Stomach (tissue), 9 donors: ENCODE measurements around the gene SFI1. TPM values are rescaled to one million over a fixed set of nuclear protein-coding genes. Genes with fewer than 3 reads are reported as not detected.

Experiments used
- DNase-seq, 2 donors: peaks; one replicate each; pipeline versions ENCODE4 v3.0.0 to v3.0.0-alpha.2; 2013 to 2019
- H3K27ac ChIP-seq, 5 donors: fragments of 200-600 bp in 4 of 5; sonication (generic) in 4 of 5; one replicate each; pipeline ENCODE4 v1.5.1; 2013 to 2019; ENCODE audit warnings: mild to moderate bottlenecking in 1 of 5, moderate library complexity in 1 of 5
- H3K27me3 ChIP-seq, 3 donors: fragments of 200-600 bp; sonication (generic); one replicate each; pipeline ENCODE4 v1.5.1; 2017 to 2019; ENCODE audit warnings: mixed run types in 1 of 3
- H3K36me3 ChIP-seq, 4 donors: fragments of 200-600 bp; sonication (generic); 1 replicate in 3 of 4; 2 replicates in 1 of 4; pipeline ENCODE4 v1.5.1; 2016 to 2019
- H3K4me1 ChIP-seq, 4 donors: fragments of 200-600 bp; sonication (generic); one replicate each; pipeline ENCODE4 v1.5.1; 2016 to 2019
- H3K4me3 ChIP-seq, 4 donors: fragments of 200-600 bp; sonication (generic) in 3 of 4; one replicate each; pipeline ENCODE4 v1.5.1; 2016 to 2019; ENCODE audit warnings: mild to moderate bottlenecking in 1 of 4
- H3K9me3 ChIP-seq, 4 donors: fragments of 200-600 bp; sonication (generic); one replicate each; pipeline ENCODE4 v1.5.1; 2016 to 2019
- CTCF ChIP-seq, 7 experiments: fragments of 450-650 bp in 4 of 7; fragments of 200-600 bp in 3 of 7; sonication (generic) in 3 of 7; IDR thresholded peaks; one replicate each; pipeline ENCODE4 v1.5.1; 2016 to 2019; ENCODE audit warnings: antibody characterized with exemption in 7 of 7, control low read depth in 2 of 7, mild to moderate bottlenecking in 1 of 7
- EP300 ChIP-seq: sonication (generic); formaldehyde crosslinking; IDR thresholded peaks from one replicate; pipeline ENCODE4 v1.6.1; 2017; ENCODE audit warnings: antibody characterized with exemption
- POLR2A ChIP-seq, 4 donors: fragments of 450-650 bp; IDR thresholded peaks; one replicate each; pipeline ENCODE4 v1.6.1; 2016; ENCODE audit warnings: antibody characterized with exemption in 4 of 4, control low read depth in 2 of 4, mild to moderate bottlenecking in 1 of 4, moderate library complexity in 1 of 4
- POLR2AphosphoS5 ChIP-seq, 3 donors: sonication (generic); formaldehyde crosslinking; IDR thresholded peaks; one replicate each; pipeline ENCODE4 v1.6.1; 2016; ENCODE audit warnings: antibody characterized with exemption in 3 of 3
- WGBS, 5 donors: extraction: QIAGEN DNeasy Blood & Tissue Kit in 3 of 5; methylation state at CpG; one replicate each; pipeline versions ENCODE4 v1.1.5 to v1.1.7; 2013 to 2018; 5-methylcytosine and 5-hydroxymethylcytosine counted together
- intact Hi-C: fragments of 100-400 bp; cut with DNase I; formaldehyde crosslinking; loops from one replicate; pipeline ENCODE4 v1.15.1; 2023; ENCODE audit warnings: low total_unique reads
- polyA plus RNA-seq, 3 donors: library from polyadenylated mRNA; stranded (reverse); fragments of 200-250 nt; gene quantifications; one replicate each; pipeline ENCODE4 v1.2.3, GENCODE V29; 2013
- total RNA-seq, 5 donors: library from RNA; depleted of rRNA; stranded (reverse); fragments of >200 nt; gene quantifications; one replicate each; pipeline versions ENCODE4 v1.1.0 to v1.2.3, GENCODE V29; 2014 to 2016
- donor health status: healthy with polysubstance abuse.
- donor health status: Bipolar disorder and iron deficiency.
- donor health status: healthy.

The SFI1 gene
- total and polyA plus RNA-seq, 8 donors: 11.3 to 194 (median 30.1) TPM

DNA sequence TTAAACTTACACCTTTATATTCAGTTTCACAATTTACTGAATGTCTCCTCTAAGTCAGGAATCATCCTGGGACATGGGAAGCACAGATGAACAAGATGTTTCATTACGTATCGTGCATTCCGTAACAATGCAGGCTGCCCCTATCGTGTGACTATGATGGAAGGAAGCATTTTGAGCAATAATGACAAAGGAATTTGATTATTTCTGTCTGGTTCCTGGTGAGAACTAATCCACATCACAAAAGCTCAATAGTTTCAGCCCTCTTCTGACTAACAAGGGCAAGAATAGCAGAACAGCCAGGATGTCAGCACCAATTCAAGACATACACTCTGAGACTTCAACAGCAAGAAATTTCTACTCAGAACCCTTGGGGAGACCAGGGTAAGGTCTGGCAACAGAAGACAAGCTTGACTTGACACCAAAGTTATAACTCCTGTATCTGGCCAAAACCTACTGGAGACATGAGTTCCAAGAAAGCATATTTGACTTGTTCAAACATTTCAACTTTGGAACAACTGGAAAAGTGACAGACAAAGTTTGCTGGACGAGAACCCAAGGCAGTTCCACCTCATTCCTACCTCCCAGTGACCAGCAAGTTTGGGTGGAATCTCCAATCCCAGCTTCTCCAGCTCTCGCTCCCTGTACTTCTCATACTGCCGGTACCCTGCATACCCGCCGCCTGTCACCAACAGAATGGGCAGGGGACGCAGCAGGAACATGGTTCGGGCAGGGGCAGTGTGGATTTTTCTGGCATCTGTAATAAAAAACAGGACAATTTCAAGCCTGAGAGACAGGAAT, 151.4 kb downstream of the SFI1 start:
- Histone ChIP-seq H3K4me3 (no peak overlapping the region), H3K27me3 (no peaks in the 10 kb centered on the region), H3K9me3 (no peaks in the 10 kb centered on the region), H3K27ac (no peak overlapping the region), H3K4me1 (peaks cover 0 to 27% (median 9%) of the 10 kb centered on the region in 4 donors), H3K36me3 (peaks cover 19 to 68% (median 65%) of the 10 kb centered on the region in 4 donors)
- WGBS, 5 donors: 81 to 89% (median 85%) methylated on average over 11 of the region's 11 CpGs
- TF ChIP-seq POLR2AphosphoS5 (IDR thresholded peaks at IDR 0.05) (no peak), CTCF (IDR thresholded peaks at IDR 0.05) (no peak), EP300 (no peak), POLR2A (IDR thresholded peaks at IDR 0.05) (no peak)
- no peak for DNase-seq
- intact Hi-C loops: no loop called here

DNA sequence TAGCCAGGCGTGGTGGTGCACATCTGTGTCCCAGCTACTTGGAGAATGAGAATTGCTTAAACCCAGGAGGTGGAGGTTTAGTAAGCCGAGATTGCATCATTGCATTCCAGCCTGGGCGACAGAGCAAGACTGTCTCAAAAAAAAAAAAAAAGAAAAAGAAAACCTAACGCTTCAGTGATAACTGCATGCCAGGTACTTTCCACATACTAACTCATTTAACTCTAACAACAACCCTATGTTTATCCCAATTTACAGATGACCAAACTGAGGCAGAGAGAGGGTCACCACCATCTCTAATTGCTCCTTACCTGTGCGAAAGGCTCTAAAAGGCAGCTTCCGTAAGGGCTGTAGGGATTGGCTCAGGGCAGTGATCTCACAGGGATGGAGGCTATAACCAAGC, 154.1 kb downstream of the SFI1 start:
- intact Hi-C loops: no loop called here
- 60 to 76% (median 73%) methylated on average over 6 of the region's 6 CpGs for WGBS, 5 donors
- H3K36me3 ChIP-seq: peaks cover 19 to 51% (median 47%) of the 10 kb centered on the region in 4 donors
- DNase-seq: no peak
- no peaks in the 10 kb centered on the region for H3K9me3 ChIP-seq
- no peaks in the 10 kb centered on the region for H3K27me3 ChIP-seq
- no peak overlapping the region for H3K27ac ChIP-seq
- peaks cover 6 to 47% (median 16%) of the 10 kb centered on the region in 4 donors for H3K4me1 ChIP-seq
- no peak for TF ChIP-seq EP300
- TF ChIP-seq POLR2A (IDR thresholded peaks at IDR 0.05): no peak
- no peak for TF ChIP-seq CTCF (IDR thresholded peaks at IDR 0.05)
- no peak for TF ChIP-seq POLR2AphosphoS5 (IDR thresholded peaks at IDR 0.05)
- H3K4me3 ChIP-seq: no peak overlapping the region

- Histone ChIP-seq H3K27ac (no peak overlapping the region), H3K9me3 (no peaks in the 10 kb centered on the region), H3K4me1 (peaks cover 6 to 41% (median 16%) of the 10 kb centered on the region in 4 donors), H3K27me3 (no peaks in the 10 kb centered on the region), H3K36me3 (peaks cover 16 to 39% (median 37%) of the 10 kb centered on the region in 4 donors), H3K4me3 (no peak overlapping the region)
- TF ChIP-seq CTCF (IDR thresholded peaks at IDR 0.05) (no peak), POLR2AphosphoS5 (IDR thresholded peaks at IDR 0.05) (no peak), POLR2A (IDR thresholded peaks at IDR 0.05) (no peak), EP300 (no peak)
- WGBS, 5 donors: 80 to 86% (median 83%) methylated on average over 4 of the region's 4 CpGs
- intact Hi-C loops: no loop called here
- no peak for DNase-seq
These were observed 155.3 kb downstream of the SFI1 start for GRCh38 chr22:31651664-31652063.

DNA sequence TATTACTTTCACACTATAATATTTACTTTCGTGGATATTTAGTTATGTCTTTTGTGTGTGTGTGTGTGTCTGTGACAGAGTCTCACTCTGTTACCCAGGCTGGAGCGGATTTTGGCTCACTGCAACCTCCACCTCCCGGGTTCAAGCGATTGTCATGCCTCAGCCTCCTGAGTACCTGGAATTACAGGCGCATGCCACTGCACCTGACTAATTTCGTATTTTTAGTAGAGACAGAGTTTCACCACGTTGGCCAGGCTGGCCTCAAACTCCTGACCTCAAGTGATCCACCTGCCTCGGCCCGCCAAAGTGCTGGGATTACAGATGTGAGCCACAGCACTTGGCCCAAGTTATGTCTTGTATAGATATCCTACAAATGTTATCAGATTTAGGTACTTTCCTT, 155.8 kb downstream of the SFI1 start:
- no peak overlapping the region for H3K27ac ChIP-seq
- peaks cover 15 to 35% (median 33%) of the 10 kb centered on the region in 4 donors for H3K36me3 ChIP-seq
- no peaks in the 10 kb centered on the region for H3K9me3 ChIP-seq
- no peak for TF ChIP-seq POLR2AphosphoS5 (IDR thresholded peaks at IDR 0.05)
- no peak for TF ChIP-seq CTCF (IDR thresholded peaks at IDR 0.05)
- TF ChIP-seq POLR2A (IDR thresholded peaks at IDR 0.05): no peak
- no peak for TF ChIP-seq EP300
- intact Hi-C loops: no loop called here
- 78 to 88% (median 86%) methylated on average over 9 of the region's 9 CpGs for WGBS, 5 donors
- peaks cover 6 to 37% (median 16%) of the 10 kb centered on the region in 4 donors for H3K4me1 ChIP-seq
- H3K27me3 ChIP-seq: no peaks in the 10 kb centered on the region
- DNase-seq: no peak
- no peak overlapping the region for H3K4me3 ChIP-seq
